NOMO-1 (cell line): ENCODE results near the gene FXYD3.

Experiments used
- DNase-seq, 2 experiments: peaks; one replicate each; lab custom pipeline; 2025; ENCODE audit not compliant: unreplicated experiment in 2 of 2; lab: John Stamatoyannopoulos, UW

FXYD3 gene

GRCh38 chr19:35157431-35157830, 41.8 kb downstream of the FXYD3 start:
- no peak for DNase-seq

GRCh38 chr19:35159606-35160005, 44.0 kb downstream of the FXYD3 start:
- DNase-seq = no peak

- DNase-seq = no peak
Measured at GRCh38 chr19:35160629-35161433, 45.2 kb downstream of the FXYD3 start.

- DNase-seq = no peak
Measured at GRCh38 chr19:35161434-35161743, 45.8 kb downstream of the FXYD3 start.

GRCh38 chr19:35162471-35163326, 47.1 kb downstream of the FXYD3 start:
- DNase-seq = no peak

- DNase-seq = no peak
Measured at GRCh38 chr19:35164418-35164817, 48.8 kb downstream of the FXYD3 start.

GRCh38 chr19:35165200-35166058, 49.8 kb downstream of the FXYD3 start:
- no peak for DNase-seq

- no peak for DNase-seq
Measured at GRCh38 chr19:35166100-35167063, 50.8 kb downstream of the FXYD3 start.

- peak; percentile 34 to 56 for DNase-seq
Measured at GRCh38 chr19:35167251-35168119, 51.9 kb downstream of the FXYD3 start.

GRCh38 chr19:35168196-35168595, 52.6 kb downstream of the FXYD3 start:
- DNase-seq = no peak

- no peak for DNase-seq
Measured at GRCh38 chr19:35169221-35169995, 53.8 kb downstream of the FXYD3 start.

GRCh38 chr19:35170359-35171061, 54.9 kb downstream of the FXYD3 start:
- no peak for DNase-seq

GRCh38 chr19:35171730-35172129, 56.1 kb downstream of the FXYD3 start:
- no peak for DNase-seq
